Neural progenitor cell (in vitro differentiated cells): Measurements from ENCODE around the gene FMR1.

Experiments
- CTCF ChIP-seq: fragments of 200-600 bp; sonication (generic); IDR thresholded peaks from 2 replicates; pipeline ENCODE4 v1.5.1; 2017; ENCODE audit warnings: antibody characterized with exemption, mild to moderate bottlenecking
- EZH2 ChIP-seq: fragments of 200-600 bp; sonication (generic); IDR thresholded peaks from 2 replicates; pipeline ENCODE4 v1.6.1; 2017; ENCODE audit warnings: antibody characterized with exemption, mild to moderate bottlenecking, moderate library complexity
- EZH2phosphoT487 ChIP-seq: fragments of 200-600 bp; sonication (generic); IDR thresholded peaks from 2 replicates; pipeline ENCODE4 v1.6.1; 2017; ENCODE audit warnings: antibody characterized with exemption

- TF ChIP-seq CTCF, result no peak
- TF ChIP-seq EZH2phosphoT487, result no peak
- no peak for TF ChIP-seq EZH2
Measured at GRCh38 chrX:147913570-147913969, 1.9 kb downstream of the FMR1 start.
